ENCODE results near the gene DNAJC15. TPM values are rescaled to one million over a fixed set of nuclear protein-coding genes. Genes with fewer than 3 reads are reported as not detected.
"Not testable (repeated sequence)": the region's sequence is repeated elsewhere in the genome, so short reads cannot be mapped to it uniquely, and the experiment has no call there.

DNAJC15 gene
- total and polyA plus RNA-seq, 2 of the 8 experiments (the other 6 are each of a cell fraction or from before 2014, with no cell fraction given) = 5.8 to 20.8 TPM

DNA sequence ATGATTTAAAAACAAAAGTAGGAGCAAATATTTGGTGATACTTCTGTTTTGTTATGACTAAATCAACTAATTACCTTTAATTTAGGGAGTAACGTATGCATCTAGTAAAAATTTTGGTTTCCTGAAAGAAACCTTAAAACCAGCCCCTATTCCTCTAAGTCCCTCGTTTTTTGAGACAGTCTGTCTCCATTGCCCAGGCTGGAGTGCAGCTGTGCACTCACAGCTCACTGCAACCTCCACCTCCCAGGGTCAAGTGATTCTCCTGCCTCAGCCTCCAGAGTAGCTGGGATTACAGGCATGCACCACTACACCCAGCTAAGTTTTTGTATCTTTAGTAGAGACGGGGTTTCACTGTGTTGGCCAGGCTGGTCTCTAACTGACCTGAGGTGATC, 52.1 kb downstream of the DNAJC15 start:
- H4K20me1 ChIP-seq (replicated peaks in 1 of 2; ENCODE audit: control insufficient read depth in 1 of 2, insufficient read depth in 2 of 2, low read length in 2 of 2); H2BK120ac ChIP-seq (replicated peaks; ENCODE audit: low read depth, low read length); H3K9me3 ChIP-seq (ENCODE audit: insufficient read depth in 2 of 2, low read depth in 1 of 2, low read length in 1 of 2); H2BK15ac ChIP-seq (ENCODE audit: low read length); POLR2A ChIA-PET (ENCODE audit: partially characterized antibody); H3K4me3 ChIP-seq (ENCODE audit: extremely low read depth in 1 of 4, insufficient read depth in 2 of 4, low read depth in 3 of 4, low read length in 4 of 4); H4K5ac ChIP-seq (ENCODE audit: insufficient read length, low read depth, low read length); H2AFZ ChIP-seq (ENCODE audit: low read length); H3K18ac ChIP-seq (ENCODE audit: extremely low read depth, low read length); DNase-seq (ENCODE audit: low read depth in 1 of 2, low spot score in 2 of 2); H3K4me2 ChIP-seq (ENCODE audit: insufficient read depth in 1 of 2, low read depth in 2 of 2, low read length in 2 of 2); H3K79me2 ChIP-seq (ENCODE audit: control insufficient read depth in 1 of 2, insufficient read depth in 2 of 2, low read length in 2 of 2); H2BK12ac ChIP-seq (ENCODE audit: low read depth, low read length); H2AK5ac ChIP-seq (ENCODE audit: low read depth, low read length); H3K36me3 ChIP-seq (ENCODE audit: control insufficient read depth in 2 of 4, insufficient read depth in 4 of 4, low read length in 3 of 4); H3K23ac ChIP-seq (ENCODE audit: insufficient read length); H3K4ac ChIP-seq (replicated peaks; ENCODE audit: insufficient read length, low read depth, low read length); H3K23me2 ChIP-seq (ENCODE audit: low read depth, low read length); H3K56ac ChIP-seq (replicated peaks; ENCODE audit: insufficient read length, low read depth, low read length); H4K8ac ChIP-seq (ENCODE audit: extremely low read depth, insufficient read depth, low read length); H2BK5ac ChIP-seq (ENCODE audit: low read depth, low read length); FAIRE-seq; H3K27ac ChIP-seq (ENCODE audit: low read depth, low read length); H2BK20ac ChIP-seq (ENCODE audit: low read length); H3K27me3 ChIP-seq (replicated peaks in 1 of 4; ENCODE audit: control insufficient read depth in 3 of 4, extremely low read depth in 1 of 4, insufficient read depth in 3 of 4, low read length in 3 of 4); H4K91ac ChIP-seq (replicated peaks; ENCODE audit: insufficient read length, low read length); H3K79me1 ChIP-seq (ENCODE audit: low read depth, low read length); H3K9ac ChIP-seq (replicated peaks in 1 of 4; ENCODE audit: extremely low read depth in 1 of 4, low read depth in 3 of 4, low read length in 3 of 4); H3K14ac ChIP-seq (ENCODE audit: insufficient read length): not testable (repeated sequence)
- CTCF ChIA-PET (ENCODE audit: partially characterized antibody) = interaction anchor here (0.6 to 1.5 kb wide), 3 partner anchors 10 to 395 kb away, joined by 3 to 5 read pairs (median 4); no protein-coding TSS in a partner anchor
- peaks cover 0 to 11% (median 7%) of the 10 kb centered on the region in 4 experiments; a peak in 4 of 7 replicates for H3K4me1 ChIP-seq (replicated peaks in 1 of 4; ENCODE audit: control insufficient read depth in 3 of 4, insufficient read depth in 4 of 4, low read length in 3 of 4)
- 87% methylated on average over 3 of the region's 3 CpGs; no CpG with 5 or more reads in 1 of the 2 experiments for WGBS, 2 experiments (ENCODE audit: extremely low coverage in 1 of 2, insufficient coverage in 1 of 2, insufficient read length in 1 of 2, insufficient replicate concordance in 2 of 2, low coverage in 1 of 2, low lambda C conversion rate in 2 of 2, missing lambda C conversion rate in 1 of 2)
